ENCODE measurements around the gene RASL11A.
"Not testable (repeated sequence)": the region's sequence is repeated elsewhere in the genome, so short reads cannot be mapped to it uniquely, and the experiment has no call there.

RASL11A gene, protein sequence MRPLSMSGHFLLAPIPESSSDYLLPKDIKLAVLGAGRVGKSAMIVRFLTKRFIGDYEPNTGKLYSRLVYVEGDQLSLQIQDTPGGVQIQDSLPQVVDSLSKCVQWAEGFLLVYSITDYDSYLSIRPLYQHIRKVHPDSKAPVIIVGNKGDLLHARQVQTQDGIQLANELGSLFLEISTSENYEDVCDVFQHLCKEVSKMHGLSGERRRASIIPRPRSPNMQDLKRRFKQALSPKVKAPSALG

DNA sequence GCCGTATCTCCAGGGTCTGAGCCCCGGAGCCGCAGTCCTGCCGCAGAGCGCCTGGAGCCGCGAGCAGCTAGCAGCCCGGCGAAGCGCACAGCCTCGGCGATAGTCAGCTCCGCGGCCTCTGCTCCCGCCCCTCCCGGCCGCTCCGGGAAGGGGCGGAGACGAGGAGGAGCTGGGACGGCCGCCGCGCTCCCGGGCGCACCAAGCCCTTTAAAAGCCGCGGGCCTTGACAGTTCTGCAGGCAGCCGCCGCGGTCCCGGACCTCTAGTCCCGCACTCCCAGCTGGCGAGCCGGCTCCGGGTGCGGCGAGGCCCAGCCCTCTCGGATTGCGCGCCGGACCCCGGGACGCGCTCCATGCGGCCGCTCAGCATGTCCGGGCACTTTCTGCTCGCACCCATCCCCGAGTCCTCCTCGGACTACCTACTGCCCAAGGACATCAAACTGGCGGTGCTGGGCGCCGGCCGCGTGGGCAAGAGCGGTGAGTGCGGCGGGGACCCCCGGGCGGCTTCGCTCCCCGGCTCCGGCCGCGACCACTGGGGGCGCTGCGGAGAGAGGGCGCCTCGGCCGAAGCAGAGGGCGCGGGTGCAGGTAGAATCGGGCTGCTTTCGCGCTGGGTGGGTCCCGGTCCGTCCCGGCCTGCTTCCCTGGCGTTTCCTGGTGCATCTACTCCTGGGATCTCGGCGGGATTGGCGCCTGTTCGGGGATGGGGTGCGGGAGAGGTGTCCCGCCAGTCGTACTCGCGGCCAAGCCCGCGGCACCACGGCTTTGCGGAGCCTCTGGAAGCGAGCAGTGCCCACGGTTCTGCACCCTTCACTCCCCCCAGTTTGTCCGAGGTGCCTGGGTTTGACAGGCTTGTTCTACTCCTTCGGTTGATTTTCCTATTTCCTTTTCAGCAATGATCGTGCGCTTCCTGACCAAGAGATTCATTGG, at the start of gene RASL11A:
Gene RASL11A, plus strand, starts transcription at position 237 of the 927 bp plus-strand sequence. Its CDS starts 115 bp downstream, at position 352.
- peak; percentile 78 for DNase-seq

DNA sequence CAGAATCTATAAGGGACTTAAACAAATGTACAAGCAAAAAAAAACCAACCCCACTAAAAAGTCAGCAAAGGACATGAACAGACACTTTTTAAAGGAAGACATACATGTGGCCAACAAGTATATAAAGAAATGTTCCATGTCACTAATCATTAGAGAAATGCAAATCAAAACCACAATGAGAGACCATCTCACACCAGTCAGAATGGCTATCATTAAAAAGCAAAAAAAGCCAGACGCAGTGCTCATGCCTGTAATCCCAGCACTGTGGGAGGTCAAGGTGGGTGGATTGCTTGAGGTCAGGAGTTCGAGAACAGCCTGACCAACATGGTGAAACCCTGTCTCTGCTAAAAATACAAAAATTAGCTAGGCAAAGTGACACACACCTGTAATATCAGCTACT, 48.5 kb upstream of the RASL11A start:
- not testable (repeated sequence) for DNase-seq

DNA sequence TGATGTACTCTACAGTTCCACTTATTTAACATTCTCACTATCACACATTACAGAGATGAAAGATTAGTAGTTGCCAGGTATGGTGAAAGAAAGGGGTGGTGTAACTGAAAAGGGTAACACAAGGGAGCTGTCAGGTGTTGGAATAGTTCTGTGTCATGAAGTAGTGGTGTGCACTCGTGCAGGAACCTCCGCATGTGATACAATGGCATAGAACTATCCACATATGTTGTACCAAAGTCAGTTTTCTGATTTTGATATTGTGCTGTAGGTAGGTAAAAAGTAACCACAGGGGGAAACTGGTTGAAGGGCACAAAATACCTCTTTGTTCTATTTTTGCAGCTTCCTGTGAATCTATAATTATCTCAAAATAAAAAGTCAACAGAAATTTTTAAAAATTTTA, 43.6 kb upstream of the RASL11A start:
- DNase-seq = no peak

DNA sequence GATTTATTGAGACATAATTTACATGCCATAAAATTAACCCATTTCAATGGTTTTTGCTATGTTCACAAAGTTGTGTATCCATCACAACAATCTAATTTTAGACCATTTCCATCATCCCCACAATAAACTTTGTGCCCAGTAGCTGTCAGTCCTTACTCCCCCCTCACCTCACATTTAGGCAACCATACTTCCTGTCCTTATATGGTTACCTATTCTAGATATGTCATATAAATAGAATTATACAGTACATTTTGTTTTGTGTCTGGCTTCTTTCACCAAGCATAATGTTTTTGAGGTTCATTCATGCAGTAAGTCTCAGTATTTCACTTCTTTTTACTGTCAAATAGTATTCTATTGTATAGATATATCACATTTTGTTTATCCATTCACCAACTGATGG, 42.5 kb upstream of the RASL11A start:
- no peak for DNase-seq

DNA sequence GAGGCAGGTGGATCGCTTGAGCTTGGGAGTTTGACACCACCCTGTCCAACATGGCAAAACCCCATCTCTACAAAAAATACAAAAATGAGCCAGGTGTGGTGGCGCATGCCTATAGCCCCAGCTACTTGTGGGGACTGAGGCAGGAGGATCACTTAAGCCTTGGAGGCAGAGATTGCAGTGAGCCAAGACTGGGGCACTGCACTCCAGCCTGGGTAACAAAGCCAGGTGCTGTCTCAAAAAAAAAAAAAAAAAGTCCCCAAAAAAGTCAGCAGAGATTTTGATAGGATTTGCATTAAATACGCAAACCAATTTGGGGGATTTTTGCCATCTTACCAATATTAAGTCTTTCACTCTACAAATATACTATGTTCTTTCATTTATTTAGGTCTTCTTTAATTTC, 41.0 kb upstream of the RASL11A start:
- no peak for DNase-seq

DNA sequence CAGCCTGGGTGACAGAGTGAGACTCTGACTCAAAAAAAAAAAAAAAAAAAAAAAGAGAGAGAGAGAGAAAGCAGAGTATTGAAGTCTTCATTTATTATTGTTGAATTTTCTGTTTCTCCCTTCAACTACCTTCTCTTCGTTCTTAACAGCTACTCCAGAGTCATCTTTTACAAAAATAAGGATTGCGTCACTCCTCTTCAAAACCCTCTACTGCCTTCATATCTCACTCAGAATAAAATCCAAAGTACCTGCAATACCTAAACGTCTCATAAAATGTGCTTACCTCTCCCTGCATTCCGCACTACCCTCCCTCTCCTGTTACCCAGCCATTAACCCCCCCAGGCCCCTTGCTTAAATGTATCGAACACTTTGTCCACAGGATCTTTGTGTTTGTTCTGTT, 36.7 kb upstream of the RASL11A start:
- no peak for DNase-seq

DNA sequence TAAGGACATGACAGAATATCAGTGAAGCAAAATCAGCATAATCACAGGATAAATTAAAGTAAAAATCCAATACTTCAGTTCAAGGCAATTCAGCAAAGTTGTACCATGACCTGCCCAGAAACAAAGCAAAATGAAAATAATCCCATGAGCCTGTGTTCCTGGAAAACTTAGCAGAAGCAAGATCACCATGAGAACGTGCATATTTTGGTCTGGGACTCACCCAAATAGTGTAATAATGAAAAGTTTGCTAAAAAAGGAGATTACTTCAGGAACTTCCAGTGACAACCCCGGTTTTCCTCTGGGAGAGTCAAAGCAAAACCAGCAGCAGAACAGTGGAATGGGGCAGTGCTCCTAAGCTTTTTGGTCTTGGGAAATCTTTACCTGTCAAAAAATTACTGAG, 34.2 kb upstream of the RASL11A start:
- DNase-seq = no peak

DNA sequence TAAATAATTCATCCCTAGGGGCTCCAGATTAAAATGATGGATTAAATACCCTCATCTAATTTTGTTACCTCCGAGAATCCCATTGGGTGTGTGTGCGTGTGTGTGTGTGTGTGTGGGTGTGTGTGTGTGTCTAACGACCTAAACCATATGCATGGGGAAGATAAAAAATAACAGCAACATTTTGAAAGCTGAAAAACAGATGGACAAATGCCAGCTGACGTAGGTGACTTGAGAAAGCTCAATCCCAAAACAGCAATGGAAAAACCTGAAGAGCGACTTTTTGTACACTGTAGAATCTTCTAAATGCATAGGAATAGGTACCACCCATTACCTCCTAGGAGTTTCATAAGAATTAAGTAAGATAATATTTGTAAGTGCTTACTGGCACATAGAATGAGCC, 27.9 kb upstream of the RASL11A start:
- no peak for DNase-seq

DNA sequence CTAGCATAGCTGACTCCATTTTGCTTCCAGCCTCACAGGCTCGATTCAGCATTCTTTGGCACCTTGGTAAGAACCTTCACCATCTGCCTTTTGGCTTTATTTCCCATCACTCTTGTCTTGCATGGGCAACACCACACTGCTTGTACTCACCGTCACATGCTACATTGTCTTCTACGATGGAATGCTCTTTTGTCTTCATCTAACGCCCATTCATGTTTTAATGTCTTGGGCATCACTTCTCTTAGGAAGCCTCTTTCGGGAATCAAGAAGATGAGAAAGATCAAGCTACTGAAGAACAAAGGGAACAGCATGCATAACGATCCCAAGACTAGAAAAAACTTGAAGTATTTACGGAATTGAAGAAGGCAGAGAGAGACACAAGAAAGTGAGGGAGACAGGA, 25.0 kb upstream of the RASL11A start:
- no peak for DNase-seq

DNA sequence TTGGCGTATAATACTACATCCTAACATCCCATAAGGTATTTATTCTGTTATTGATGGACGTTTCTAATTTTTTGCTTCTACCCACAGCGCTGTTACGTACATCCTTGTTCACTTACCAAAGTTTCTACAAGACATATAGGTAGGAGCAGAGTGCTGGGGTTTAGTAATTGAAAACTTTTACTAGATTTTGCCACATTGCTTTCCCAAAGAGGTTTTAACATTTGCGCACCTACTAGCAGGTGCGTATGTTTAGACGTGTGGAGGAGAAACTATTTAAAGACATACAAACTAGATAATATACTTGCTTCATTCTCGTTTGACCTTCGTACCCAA, 19.8 kb upstream of the RASL11A start:
- DNase-seq = no peak

DNA sequence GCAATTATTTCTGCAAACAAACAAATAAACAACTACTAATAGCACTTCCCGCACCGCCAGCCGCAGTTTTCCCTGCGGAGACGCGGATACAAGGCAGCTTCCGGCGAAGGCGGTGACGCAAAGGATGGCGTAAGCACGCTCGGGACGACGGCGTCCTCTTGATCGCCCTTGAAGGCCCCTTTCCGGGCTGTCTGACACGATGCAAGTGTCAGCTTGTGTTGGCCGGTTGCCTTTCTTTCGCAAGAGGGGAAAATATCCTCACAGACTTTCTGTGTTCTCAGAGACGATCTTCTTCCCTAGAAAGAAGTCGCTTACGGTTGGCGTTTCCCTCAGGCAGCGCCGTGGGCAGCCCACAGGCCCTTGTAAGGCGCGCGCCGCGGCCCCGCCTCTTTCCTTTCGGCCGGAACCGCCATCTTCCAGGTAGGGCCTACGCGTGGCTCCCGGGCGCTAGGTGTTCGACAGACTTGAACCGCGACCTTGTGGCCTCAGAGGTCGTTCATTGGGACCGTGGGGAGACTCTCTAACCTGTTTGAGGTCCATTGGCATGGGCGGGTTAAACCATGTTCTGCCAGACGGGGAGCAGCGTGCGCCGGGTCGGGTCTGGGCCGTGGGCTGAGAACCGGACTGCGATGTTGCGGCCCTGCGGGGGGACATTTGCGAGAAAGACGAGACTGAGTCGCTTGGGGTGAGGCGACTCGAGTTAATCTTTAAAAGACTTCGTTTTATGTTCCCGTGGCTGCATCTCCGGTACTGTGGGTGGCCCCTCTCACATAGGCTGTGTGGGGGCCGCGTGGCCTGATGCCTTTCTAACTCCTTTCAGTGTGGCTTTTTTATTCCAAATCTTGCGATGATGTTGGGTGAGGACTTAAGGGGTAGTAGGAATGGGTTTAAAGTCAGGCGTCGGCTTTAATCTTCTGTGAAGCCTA, 19.2 kb upstream of the RASL11A start, which contains the start of gene RPL21:
Gene RPL21, plus strand, starts transcription at position 393 of the 926 bp plus-strand sequence. CDS start 2,219 bp downstream, outside the sequence.
- DNase-seq = peak; percentile 50

DNA sequence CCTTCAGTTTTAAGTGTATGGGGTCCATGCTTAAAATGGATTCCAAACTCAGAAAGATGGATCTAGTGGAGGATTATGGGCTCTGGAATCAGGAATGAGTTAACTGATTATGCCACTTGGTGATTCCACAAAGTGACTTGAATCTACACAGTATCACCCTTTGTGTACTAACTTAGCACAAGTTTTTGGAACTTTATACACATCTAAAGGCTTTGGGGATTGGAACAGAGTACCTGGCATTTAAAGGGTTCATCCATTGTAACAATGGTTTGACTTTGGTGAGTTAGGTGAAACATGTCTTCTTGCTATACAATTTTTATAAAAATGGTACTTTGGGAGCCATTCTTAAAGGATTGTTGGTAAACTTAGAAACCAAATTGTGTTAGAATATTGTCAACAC, 18.2 kb upstream of the RASL11A start:
- DNase-seq = no peak

DNA sequence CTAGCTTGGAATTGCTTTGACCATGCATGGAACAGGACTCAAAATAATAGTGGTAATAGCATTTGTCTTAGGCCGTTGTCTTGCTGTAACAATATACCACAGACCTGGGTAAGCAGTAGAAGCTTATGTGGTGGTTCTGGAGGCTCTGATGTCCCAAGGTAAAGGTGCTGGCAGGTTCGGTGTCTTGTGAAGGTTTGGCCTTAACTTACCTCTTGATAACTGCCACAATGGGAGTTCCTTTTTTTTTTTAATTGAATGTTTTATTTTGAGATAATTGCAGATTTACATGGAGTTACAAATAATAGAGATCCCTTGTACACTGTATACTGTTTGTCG, 13.4 kb upstream of the RASL11A start:
- DNase-seq = no peak

DNA sequence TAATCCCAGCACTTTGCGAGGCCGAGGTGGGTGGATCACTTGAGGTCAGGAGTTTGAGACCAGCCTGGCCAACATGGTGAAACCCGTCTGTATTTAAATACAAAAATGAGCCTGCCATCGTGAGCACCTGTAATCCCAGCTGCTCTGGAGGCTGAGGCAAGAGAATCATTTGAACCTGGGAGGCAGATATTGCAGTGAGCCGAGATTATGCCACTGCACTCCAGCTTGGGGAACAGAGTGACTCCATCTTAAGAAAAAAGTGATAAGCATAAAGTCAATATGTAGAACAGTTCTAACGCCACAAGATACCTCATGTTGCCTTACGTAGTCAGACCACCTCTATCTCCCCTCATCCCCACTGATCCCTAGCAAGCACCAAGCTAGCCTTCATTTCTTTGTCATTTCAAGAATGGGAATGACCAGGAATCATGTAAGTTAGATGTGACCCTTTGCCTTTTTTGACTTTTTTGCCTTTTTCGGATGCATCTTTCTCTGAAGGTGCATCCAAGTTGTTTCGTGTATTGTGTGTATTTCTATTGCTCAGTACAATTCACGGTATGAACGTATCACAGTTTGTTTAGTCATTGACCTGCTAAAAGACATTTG, 12.9 kb upstream of the RASL11A start:
- no peak for DNase-seq

DNA sequence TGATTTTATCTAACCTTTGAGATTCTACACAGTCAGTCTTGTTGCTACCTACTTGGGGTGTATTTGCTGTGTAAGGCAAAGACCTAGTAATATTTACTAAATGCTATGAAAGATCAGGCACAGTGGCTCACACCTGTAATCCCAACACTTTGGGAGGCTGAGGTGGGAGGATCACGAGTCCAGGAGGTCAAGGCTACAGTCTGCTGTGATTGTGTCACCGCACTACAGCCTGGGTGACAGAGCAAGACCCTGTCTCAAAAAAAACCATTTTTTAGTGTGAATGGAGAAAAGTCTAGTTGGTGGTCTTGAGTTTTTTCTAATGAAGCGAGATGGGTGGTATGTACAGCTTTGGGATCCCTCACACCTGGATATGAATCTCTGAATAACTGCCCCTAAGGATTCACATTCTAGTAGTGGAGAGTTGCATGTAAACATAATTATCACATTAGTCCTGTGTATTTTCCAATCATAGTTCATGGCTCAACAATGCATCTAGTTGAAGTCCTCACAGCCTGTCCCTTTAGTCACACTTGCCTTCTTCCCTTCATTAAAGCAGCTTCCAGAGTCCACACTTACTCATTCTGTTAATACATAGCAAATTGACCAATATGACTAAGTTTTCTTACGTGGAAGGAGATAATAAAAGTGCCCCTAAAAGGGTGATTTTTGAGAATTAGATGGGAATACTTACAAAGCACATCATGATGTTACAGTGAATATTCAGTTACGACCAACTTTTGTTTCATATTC, 11.8 kb upstream of the RASL11A start:
- no peak for DNase-seq

DNA sequence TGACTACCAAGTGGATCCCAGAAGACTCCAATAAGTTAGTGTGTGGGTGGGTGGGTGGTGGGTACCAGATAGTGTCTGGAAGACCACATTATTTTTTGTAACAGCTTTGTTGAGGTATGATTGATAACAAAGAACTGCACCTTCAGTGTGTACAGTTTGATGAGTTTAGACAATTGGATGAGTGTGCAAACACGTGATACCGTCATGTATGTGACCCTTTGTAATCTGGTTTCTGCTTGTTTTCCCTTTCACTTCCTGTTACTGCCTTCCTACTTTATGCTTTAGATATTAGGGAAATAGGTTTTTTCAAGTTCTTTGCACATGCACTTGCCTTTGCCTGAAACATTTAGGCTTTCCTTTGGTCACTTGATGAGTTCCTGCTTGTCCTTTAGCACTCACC, 10.8 kb upstream of the RASL11A start:
- DNase-seq = no peak

DNA sequence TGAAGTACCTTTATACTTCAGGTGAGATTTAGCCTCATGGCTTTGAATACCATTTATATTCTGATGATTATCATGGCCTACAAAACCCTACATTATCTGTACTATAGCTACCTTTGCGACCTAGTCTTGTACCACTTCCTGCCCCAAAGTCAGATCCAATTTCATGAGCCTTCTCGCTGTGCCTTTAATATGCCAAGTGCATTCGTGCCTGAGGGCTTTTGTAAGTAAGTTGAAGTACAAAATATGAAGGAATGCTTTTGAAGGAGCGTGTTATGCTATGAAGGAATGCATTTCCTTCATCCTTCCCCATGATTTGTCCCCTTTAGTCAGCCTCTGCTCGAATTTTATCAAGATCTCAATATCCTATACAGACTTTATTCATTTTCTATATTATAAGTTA, 9.2 kb upstream of the RASL11A start:
- no peak for DNase-seq

DNA sequence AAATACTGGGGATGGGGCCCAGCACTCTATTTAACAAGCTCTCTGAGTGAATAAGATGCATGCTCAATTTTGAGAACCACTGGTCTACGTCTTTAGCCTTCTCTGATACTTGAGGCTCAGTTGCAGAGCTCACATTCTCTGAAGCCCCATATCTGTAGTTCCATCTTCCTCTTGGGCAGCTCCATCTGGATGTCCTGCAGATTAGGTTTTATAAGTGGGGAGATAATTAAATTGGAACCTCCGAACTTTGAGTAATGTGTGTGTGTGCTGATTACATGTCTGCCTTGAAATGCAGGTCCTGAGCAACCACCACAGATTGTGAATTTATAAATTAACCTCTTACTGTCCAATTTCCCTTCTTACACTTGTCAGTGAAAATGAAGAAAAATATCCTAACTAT, 7.2 kb upstream of the RASL11A start:
- no peak for DNase-seq

DNA sequence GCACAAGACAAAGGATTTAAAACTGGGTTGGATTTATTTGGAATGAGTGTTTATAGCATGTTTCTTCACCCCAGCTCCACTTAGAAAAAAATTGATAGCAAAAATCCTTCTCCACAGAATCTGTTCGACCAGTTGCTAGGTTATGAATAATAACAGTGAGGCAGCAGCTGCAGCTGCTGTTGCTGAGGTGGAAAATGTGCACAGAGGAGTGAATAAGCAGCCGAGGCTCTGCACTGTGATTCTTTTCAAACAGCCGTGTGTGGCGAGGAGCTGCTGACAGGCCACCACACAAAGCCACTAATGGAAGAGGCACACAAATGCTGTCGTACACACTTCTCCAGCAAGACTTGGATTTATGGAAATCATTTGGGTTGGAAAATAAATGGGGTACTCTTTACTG, 6.4 kb upstream of the RASL11A start:
- no peak for DNase-seq

DNA sequence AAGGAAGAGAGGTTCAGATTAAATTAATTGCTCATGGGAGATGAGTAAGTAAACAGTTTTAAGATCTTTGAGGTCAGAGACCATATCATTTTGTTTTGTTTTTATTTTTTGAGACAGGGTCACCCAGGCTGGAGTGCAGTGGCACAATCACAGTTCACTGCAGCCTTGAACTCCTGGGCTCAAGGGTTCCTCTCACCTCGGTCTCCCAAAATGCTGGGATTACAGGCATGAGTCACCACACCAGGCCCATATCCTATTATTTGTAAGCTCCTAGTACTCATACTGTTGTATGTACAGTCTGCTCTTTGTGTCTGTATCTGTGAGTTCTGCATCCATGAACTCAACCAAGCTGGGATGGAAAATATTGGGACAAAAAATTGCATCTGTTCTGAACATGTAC, 6.0 kb upstream of the RASL11A start:
- DNase-seq = no peak

DNA sequence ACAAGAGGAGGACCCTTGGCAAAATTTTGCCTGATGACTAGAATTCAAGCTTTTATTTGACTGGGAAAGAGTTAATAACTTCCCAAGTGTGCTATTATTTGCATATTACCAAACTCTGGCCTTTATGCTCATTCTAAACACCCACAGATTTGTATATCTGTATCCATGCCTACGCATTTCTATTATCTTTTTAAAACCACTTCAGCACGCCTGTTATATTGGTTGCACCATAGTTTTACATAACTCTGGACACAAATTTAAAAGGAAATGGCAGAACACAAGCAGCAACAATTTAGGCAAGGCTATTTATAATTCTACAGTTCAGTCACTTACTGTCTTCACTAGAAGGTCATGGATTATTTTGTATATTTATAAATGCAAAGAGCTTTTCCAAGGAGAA, 3.7 kb upstream of the RASL11A start:
- DNase-seq = no peak

DNA sequence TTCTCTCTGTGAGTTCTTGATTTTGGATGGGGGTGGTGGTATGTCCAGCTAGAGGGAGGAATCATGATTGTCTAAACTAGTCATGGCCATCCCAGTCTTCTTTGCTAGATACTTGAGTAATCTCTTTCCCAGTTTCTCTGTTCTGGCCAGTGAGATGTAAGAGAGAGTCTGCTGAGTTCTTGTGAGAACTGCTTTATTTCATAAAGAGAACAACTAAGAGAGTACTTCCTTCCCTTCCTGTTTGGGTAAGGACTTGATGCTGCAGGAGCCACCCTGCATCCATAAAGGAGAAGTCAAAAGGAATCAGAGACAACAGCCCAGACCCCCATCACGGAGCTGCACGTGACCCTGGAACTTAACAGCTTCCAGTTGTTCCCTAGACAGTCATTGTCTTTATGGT, 3.0 kb upstream of the RASL11A start:
- DNase-seq = no peak
